Measurements from ENCODE around the gene ARHGAP29.

GRCh38 chr1:94193128-94193527 lies 44.3 kb downstream of the ARHGAP29 start:
- TF ChIP-seq, protein P1, sequence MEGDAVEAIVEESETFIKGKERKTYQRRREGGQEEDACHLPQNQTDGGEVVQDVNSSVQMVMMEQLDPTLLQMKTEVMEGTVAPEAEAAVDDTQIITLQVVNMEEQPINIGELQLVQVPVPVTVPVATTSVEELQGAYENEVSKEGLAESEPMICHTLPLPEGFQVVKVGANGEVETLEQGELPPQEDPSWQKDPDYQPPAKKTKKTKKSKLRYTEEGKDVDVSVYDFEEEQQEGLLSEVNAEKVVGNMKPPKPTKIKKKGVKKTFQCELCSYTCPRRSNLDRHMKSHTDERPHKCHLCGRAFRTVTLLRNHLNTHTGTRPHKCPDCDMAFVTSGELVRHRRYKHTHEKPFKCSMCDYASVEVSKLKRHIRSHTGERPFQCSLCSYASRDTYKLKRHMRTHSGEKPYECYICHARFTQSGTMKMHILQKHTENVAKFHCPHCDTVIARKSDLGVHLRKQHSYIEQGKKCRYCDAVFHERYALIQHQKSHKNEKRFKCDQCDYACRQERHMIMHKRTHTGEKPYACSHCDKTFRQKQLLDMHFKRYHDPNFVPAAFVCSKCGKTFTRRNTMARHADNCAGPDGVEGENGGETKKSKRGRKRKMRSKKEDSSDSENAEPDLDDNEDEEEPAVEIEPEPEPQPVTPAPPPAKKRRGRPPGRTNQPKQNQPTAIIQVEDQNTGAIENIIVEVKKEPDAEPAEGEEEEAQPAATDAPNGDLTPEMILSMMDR (IDR thresholded peaks at IDR 0.05): no peak
- TF ChIP-seq POLR2A (IDR thresholded peaks at IDR 0.05): no peak
- TF ChIP-seq EP300 (IDR thresholded peaks at IDR 0.05): no peak
- TF ChIP-seq POLR2AphosphoS5 (IDR thresholded peaks at IDR 0.05): no peak

All from sigmoid colon (tissue), 4 donors.